ENCODE data around the gene KRT84.

KRT84 gene

DNA sequence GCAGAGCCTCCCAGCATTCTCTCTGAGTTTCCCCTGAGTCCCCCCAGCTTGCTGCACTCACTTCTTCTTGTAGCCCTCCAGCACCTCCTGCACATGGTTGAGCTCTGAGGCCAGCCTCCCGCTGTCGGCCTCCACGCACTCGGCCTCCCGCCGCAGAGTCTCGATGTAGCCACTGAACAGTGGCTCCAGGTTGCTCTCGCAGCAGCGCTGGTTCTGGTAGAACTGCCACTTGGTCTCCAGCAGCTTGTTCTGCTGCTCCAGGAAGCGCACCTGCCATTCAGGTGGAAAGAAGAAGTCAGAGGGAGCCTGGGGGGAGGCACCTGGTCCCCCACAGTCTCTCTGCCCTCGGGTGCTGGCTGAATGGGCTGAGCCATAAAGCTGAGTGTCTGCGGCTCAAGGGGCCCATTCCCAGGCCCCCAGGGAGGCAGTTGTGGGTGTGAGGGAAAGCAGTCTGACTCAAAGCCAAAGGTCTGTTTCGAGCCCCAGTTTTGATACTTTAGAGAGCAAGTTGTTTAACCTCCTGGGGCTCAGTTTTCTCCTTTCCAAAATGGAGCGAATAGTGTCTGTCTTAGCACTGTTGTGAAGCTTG, 20.5 kb downstream of the KRT84 start:
- TF ChIP-seq FOXP2 (optimal IDR thresholded peaks at IDR 0.05; ENCODE audit: borderline replicate concordance, extremely low read depth, extremely low read length, insufficient read depth) (no peak), SIN3A (IDR thresholded peaks at IDR 0.05; ENCODE audit: borderline replicate concordance, insufficient read depth, low read length) (no peak), TAF1 (IDR thresholded peaks at IDR 0.05; ENCODE audit: borderline replicate concordance, insufficient read depth, low read length) (no peak), REST (IDR thresholded peaks at IDR 0.05; ENCODE audit: insufficient read depth in 1 of 2, low read depth in 2 of 2, low read length in 2 of 2) (no peak), POLR2AphosphoS5 (IDR thresholded peaks at IDR 0.05; ENCODE audit: low read depth, low read length) (no peak)

DNA sequence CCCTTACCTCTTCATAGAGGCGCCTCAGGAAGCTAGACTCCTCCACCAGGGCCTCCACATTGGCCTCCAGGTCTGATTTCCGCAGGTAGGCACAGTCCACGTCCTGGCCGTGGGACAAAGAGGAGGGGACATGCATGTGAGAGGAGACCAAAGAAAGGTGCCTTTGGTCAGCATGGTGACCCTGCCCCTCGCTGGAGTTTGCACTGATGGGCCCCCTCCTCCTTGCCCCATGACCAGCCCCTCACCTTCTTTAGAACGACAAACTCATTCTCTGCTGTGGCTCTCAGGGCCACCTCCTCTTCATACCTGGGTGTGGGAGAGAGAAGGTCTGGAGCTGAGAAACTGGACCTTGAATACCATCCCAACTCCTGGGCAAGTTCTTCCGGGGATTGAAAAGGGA, 21.4 kb downstream of the KRT84 start:
- TF ChIP-seq SIN3A (IDR thresholded peaks at IDR 0.05; ENCODE audit: borderline replicate concordance, insufficient read depth, low read length), result no peak
- TF ChIP-seq TAF1 (IDR thresholded peaks at IDR 0.05; ENCODE audit: borderline replicate concordance, insufficient read depth, low read length), result no peak
- no peak for TF ChIP-seq FOXP2 (optimal IDR thresholded peaks at IDR 0.05; ENCODE audit: borderline replicate concordance, extremely low read depth, extremely low read length, insufficient read depth)
- no peak for TF ChIP-seq REST (IDR thresholded peaks at IDR 0.05; ENCODE audit: insufficient read depth in 1 of 2, low read depth in 2 of 2, low read length in 2 of 2)
- no peak for TF ChIP-seq POLR2AphosphoS5 (IDR thresholded peaks at IDR 0.05; ENCODE audit: low read depth, low read length)

DNA sequence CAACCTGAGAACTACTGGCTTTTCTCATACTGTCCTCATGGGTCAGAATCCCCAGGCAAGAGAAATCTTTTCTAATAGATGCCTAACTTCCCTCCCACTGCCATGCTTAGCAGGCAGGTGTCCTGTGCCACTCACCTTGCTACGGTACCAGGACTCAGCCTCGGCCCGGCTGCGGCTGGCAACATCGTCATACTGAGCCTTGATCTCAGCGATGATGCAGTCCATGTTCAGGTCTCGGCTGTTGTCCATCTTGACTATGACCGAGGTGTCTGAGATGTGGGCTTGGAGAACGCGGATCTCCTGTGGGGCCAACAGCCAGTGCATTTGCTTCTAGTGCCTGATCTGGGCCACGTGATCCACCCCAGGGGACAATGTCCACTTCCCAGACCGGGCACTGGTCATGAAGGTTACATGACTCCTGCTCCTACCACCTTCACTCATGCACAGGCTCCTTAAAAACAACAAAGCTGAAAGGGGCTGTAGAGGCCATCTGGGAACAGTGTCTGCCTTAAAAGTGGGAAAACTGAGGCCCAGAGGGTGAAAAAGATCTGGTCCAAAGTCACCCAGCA, 22.3 kb downstream of the KRT84 start:
- TF ChIP-seq FOXP2 (optimal IDR thresholded peaks at IDR 0.05; ENCODE audit: borderline replicate concordance, extremely low read depth, extremely low read length, insufficient read depth) (no peak), SIN3A (IDR thresholded peaks at IDR 0.05; ENCODE audit: borderline replicate concordance, insufficient read depth, low read length) (no peak), REST (IDR thresholded peaks at IDR 0.05; ENCODE audit: insufficient read depth in 1 of 2, low read depth in 2 of 2, low read length in 2 of 2) (no peak), POLR2AphosphoS5 (IDR thresholded peaks at IDR 0.05; ENCODE audit: low read depth, low read length) (no peak), TAF1 (IDR thresholded peaks at IDR 0.05; ENCODE audit: borderline replicate concordance, insufficient read depth, low read length) (no peak)

DNA sequence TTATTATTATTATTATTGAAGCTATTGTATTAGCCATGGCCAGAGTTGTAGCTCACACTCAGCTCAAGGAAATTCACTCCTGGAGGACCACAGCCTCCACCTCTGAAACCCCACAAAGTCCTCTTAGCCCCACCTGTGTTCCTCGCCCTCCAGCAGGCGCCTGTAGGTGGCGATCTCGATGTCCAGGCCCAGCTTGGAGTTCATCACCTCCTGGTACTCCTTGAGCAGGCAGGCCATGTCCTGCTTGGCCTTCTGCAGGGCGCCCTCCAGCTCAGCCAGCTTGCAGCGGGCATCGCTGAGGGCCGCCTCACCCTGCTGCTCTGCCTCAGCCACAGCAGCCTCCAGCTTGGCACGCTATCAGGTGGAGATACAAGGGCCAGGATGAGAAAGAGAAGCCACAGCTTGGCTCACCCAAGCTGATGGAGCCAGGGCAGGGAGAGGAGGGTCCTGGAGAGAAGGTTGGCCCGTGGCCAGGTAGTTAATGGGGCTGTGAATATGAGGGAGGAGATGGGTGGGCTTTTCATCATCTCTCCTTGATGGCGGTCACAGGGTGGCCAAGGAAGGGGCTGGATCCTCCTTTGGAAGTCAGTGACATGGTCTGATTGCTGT, 23.2 kb downstream of the KRT84 start:
- no peak for TF ChIP-seq REST (IDR thresholded peaks at IDR 0.05; ENCODE audit: insufficient read depth in 1 of 2, low read depth in 2 of 2, low read length in 2 of 2)
- no peak for TF ChIP-seq TAF1 (IDR thresholded peaks at IDR 0.05; ENCODE audit: borderline replicate concordance, insufficient read depth, low read length)
- no peak for TF ChIP-seq SIN3A (IDR thresholded peaks at IDR 0.05; ENCODE audit: borderline replicate concordance, insufficient read depth, low read length)
- TF ChIP-seq POLR2AphosphoS5 (IDR thresholded peaks at IDR 0.05; ENCODE audit: low read depth, low read length), result no peak
- no peak for TF ChIP-seq FOXP2 (optimal IDR thresholded peaks at IDR 0.05; ENCODE audit: borderline replicate concordance, extremely low read depth, extremely low read length, insufficient read depth)

Data from PFSK-1 (cell line).